ENCODE data around the gene RNF111. TPM values are rescaled to one million over a fixed set of nuclear protein-coding genes. Genes with fewer than 3 reads are reported as not detected.

The RNF111 gene
- total and polyA plus RNA-seq, 2 of the 13 experiments (the other 11 are each of a cell fraction or from before 2014, with no cell fraction given), result 12.1 to 23.1 TPM

DNA sequence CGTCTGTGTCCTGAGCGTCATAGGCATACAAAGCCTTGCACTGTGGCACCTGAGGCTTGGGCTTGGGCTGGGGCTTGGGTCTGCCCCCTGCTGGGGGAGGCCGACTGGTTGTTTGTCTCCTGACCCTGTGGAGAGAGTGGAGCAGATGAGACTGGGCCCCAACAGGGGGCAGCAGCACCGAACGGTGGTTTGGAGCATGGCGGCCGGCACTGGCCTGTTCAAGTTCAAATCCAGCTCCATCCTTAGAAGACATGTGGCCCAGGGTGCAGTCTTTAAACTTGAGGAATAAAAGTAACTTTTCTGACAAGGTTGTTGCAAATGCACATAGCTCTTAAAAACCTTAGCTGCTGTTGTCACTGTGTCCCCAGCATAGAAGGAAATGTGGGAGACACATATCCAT is 150.8 kb downstream of the RNF111 start (continued):
- TF ChIP-seq, protein P1, sequence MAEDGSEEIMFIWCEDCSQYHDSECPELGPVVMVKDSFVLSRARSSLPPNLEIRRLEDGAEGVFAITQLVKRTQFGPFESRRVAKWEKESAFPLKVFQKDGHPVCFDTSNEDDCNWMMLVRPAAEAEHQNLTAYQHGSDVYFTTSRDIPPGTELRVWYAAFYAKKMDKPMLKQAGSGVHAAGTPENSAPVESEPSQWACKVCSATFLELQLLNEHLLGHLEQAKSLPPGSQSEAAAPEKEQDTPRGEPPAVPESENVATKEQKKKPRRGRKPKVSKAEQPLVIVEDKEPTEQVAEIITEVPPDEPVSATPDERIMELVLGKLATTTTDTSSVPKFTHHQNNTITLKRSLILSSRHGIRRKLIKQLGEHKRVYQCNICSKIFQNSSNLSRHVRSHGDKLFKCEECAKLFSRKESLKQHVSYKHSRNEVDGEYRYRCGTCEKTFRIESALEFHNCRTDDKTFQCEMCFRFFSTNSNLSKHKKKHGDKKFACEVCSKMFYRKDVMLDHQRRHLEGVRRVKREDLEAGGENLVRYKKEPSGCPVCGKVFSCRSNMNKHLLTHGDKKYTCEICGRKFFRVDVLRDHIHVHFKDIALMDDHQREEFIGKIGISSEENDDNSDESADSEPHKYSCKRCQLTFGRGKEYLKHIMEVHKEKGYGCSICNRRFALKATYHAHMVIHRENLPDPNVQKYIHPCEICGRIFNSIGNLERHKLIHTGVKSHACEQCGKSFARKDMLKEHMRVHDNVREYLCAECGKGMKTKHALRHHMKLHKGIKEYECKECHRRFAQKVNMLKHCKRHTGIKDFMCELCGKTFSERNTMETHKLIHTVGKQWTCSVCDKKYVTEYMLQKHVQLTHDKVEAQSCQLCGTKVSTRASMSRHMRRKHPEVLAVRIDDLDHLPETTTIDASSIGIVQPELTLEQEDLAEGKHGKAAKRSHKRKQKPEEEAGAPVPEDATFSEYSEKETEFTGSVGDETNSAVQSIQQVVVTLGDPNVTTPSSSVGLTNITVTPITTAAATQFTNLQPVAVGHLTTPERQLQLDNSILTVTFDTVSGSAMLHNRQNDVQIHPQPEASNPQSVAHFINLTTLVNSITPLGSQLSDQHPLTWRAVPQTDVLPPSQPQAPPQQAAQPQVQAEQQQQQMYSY (CRISPR knock-in tag; IDR thresholded peaks at IDR 0.05), result no peak
- TF ChIP-seq, protein P2, sequence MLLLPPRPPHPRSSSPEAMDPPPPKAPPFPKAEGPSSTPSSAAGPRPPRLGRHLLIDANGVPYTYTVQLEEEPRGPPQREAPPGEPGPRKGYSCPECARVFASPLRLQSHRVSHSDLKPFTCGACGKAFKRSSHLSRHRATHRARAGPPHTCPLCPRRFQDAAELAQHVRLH (CRISPR knock-in tag; IDR thresholded peaks at IDR 0.05; ENCODE audit: borderline replicate concordance, low read depth), result 0 out of 2 replicates have a peak, but pooled peaks have one; percentile 27
- TF ChIP-seq, protein P3, sequence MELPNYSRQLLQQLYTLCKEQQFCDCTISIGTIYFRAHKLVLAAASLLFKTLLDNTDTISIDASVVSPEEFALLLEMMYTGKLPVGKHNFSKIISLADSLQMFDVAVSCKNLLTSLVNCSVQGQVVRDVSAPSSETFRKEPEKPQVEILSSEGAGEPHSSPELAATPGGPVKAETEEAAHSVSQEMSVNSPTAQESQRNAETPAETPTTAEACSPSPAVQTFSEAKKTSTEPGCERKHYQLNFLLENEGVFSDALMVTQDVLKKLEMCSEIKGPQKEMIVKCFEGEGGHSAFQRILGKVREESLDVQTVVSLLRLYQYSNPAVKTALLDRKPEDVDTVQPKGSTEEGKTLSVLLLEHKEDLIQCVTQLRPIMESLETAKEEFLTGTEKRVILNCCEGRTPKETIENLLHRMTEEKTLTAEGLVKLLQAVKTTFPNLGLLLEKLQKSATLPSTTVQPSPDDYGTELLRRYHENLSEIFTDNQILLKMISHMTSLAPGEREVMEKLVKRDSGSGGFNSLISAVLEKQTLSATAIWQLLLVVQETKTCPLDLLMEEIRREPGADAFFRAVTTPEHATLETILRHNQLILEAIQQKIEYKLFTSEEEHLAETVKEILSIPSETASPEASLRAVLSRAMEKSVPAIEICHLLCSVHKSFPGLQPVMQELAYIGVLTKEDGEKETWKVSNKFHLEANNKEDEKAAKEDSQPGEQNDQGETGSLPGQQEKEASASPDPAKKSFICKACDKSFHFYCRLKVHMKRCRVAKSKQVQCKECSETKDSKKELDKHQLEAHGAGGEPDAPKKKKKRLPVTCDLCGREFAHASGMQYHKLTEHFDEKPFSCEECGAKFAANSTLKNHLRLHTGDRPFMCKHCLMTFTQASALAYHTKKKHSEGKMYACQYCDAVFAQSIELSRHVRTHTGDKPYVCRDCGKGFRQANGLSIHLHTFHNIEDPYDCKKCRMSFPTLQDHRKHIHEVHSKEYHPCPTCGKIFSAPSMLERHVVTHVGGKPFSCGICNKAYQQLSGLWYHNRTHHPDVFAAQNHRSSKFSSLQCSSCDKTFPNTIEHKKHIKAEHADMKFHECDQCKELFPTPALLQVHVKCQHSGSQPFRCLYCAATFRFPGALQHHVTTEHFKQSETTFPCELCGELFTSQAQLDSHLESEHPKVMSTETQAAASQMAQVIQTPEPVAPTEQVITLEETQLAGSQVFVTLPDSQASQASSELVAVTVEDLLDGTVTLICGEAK (IDR thresholded peaks at IDR 0.05), result no peak
- TF ChIP-seq, protein P3 (CRISPR knock-in tag; IDR thresholded peaks at IDR 0.05), result no peak
- TF ChIP-seq, protein P4, sequence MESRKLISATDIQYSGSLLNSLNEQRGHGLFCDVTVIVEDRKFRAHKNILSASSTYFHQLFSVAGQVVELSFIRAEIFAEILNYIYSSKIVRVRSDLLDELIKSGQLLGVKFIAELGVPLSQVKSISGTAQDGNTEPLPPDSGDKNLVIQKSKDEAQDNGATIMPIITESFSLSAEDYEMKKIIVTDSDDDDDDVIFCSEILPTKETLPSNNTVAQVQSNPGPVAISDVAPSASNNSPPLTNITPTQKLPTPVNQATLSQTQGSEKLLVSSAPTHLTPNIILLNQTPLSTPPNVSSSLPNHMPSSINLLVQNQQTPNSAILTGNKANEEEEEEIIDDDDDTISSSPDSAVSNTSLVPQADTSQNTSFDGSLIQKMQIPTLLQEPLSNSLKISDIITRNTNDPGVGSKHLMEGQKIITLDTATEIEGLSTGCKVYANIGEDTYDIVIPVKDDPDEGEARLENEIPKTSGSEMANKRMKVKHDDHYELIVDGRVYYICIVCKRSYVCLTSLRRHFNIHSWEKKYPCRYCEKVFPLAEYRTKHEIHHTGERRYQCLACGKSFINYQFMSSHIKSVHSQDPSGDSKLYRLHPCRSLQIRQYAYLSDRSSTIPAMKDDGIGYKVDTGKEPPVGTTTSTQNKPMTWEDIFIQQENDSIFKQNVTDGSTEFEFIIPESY (CRISPR knock-in tag; IDR thresholded peaks at IDR 0.05), result peak; percentile 96
- TF ChIP-seq ZNF768 (CRISPR knock-in tag; IDR thresholded peaks at IDR 0.05), result peak; percentile 31; the same call in 1 of the 2 replicates
- TF ChIP-seq NFYB (CRISPR knock-in tag; IDR thresholded peaks at IDR 0.05), result no peak
- TF ChIP-seq, protein P5, sequence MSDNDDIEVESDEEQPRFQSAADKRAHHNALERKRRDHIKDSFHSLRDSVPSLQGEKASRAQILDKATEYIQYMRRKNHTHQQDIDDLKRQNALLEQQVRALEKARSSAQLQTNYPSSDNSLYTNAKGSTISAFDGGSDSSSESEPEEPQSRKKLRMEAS (IDR thresholded peaks at IDR 0.05), result peak; percentile 27; the same call in 1 of the 2 replicates
- TF ChIP-seq CCDC6 (CRISPR knock-in tag; IDR thresholded peaks at IDR 0.05), result no peak
- TF ChIP-seq SMC3 (IDR thresholded peaks at IDR 0.05; ENCODE audit: low read length), result peak; percentile 67
- no peak for TF ChIP-seq ZNF562 (CRISPR knock-in tag; IDR thresholded peaks at IDR 0.05; ENCODE audit: borderline replicate concordance)
- TF ChIP-seq MED1 (CRISPR knock-in tag; IDR thresholded peaks at IDR 0.05), result no peak
- no peak for TF ChIP-seq GATA4 (IDR thresholded peaks at IDR 0.05; ENCODE audit: borderline replicate concordance, low read depth)
- TF ChIP-seq ERF (CRISPR knock-in tag; IDR thresholded peaks at IDR 0.05), result 0 out of 2 replicates have a peak, but pooled peaks have one; percentile 24
- no peak for TF ChIP-seq ZEB1 (IDR thresholded peaks at IDR 0.05; ENCODE audit: insufficient replicate concordance, low read depth)
- no peak for TF ChIP-seq ZNF766 (CRISPR knock-in tag; IDR thresholded peaks at IDR 0.05; ENCODE audit: borderline replicate concordance)
